ENCODE results near the gene COX4I2.
"Not testable (repeated sequence)": the region's sequence is repeated elsewhere in the genome, so short reads cannot be mapped to it uniquely, and the experiment has no call there.

COX4I2 gene

GRCh38 chr20:31637660-31638059 lies at the start of gene COX4I2:
TSS of gene COX4I2 (plus strand) at chr20:31637912. CDS start at chr20:31639018, 1,106 bp downstream.
- no peak for DNase-seq (ENCODE audit: low read depth)

- no peak for DNase-seq (ENCODE audit: low read depth)
Observed at GRCh38 chr20:31590717-31591225, 46.9 kb upstream of the COX4I2 start.

- no peak for DNase-seq (ENCODE audit: low read depth)
Observed at GRCh38 chr20:31593221-31594001, 44.3 kb upstream of the COX4I2 start.

GRCh38 chr20:31594002-31594557 lies 43.6 kb upstream of the COX4I2 start:
- no peak for DNase-seq (ENCODE audit: low read depth)

GRCh38 chr20:31594558-31595379 lies 42.9 kb upstream of the COX4I2 start:
- DNase-seq (ENCODE audit: low read depth): no peak

GRCh38 chr20:31595380-31595653 lies 42.4 kb upstream of the COX4I2 start:
- DNase-seq (ENCODE audit: low read depth): no peak

GRCh38 chr20:31595654-31596411 lies 41.9 kb upstream of the COX4I2 start:
- no peak for DNase-seq (ENCODE audit: low read depth)

- not testable (repeated sequence) for DNase-seq (ENCODE audit: low read depth)
Observed at GRCh38 chr20:31596412-31596715, 41.3 kb upstream of the COX4I2 start.

- DNase-seq (ENCODE audit: low read depth): no peak
Observed at GRCh38 chr20:31596831-31597480, 40.8 kb upstream of the COX4I2 start.

GRCh38 chr20:31597481-31597855 lies 40.2 kb upstream of the COX4I2 start:
- DNase-seq (ENCODE audit: low read depth): no peak

GRCh38 chr20:31602431-31602778 lies 35.3 kb upstream of the COX4I2 start:
- DNase-seq (ENCODE audit: low read depth): no peak

- DNase-seq (ENCODE audit: low read depth): peak; percentile 10
Observed at GRCh38 chr20:31602779-31603441, 34.8 kb upstream of the COX4I2 start.

GRCh38 chr20:31603822-31604566 lies 33.7 kb upstream of the COX4I2 start:
- peak; percentile 50 for DNase-seq (ENCODE audit: low read depth)

GRCh38 chr20:31604567-31605030 lies 33.1 kb upstream of the COX4I2 start:
- DNase-seq (ENCODE audit: low read depth): no peak

GRCh38 chr20:31605031-31605901 lies 32.4 kb upstream of the COX4I2 start, which contains the start of gene ID1:
TSS of gene ID1 (plus strand) at chr20:31605289. CDS start at chr20:31605388, 99 bp downstream.
- DNase-seq (ENCODE audit: low read depth): peak; percentile 86

GRCh38 chr20:31605902-31606803 lies 31.6 kb upstream of the COX4I2 start:
- DNase-seq (ENCODE audit: low read depth): no peak

GRCh38 chr20:31606804-31607639 lies 30.7 kb upstream of the COX4I2 start:
- no peak for DNase-seq (ENCODE audit: low read depth)

Measured in stimulated activated CD8-positive, alpha-beta memory T cell treated with anti-CD3 and anti-CD28 coated beads, Interleukin-12 subunit alpha, Interleukin-12 subunit beta, amount 100 ng/mL, for 1 hour (primary cell).